ENCODE results near the gene HS3ST5.
"Not testable (repeated sequence)": the region's sequence is repeated elsewhere in the genome, so short reads cannot be mapped to it uniquely, and the experiment has no call there.

The HS3ST5 gene

DNA sequence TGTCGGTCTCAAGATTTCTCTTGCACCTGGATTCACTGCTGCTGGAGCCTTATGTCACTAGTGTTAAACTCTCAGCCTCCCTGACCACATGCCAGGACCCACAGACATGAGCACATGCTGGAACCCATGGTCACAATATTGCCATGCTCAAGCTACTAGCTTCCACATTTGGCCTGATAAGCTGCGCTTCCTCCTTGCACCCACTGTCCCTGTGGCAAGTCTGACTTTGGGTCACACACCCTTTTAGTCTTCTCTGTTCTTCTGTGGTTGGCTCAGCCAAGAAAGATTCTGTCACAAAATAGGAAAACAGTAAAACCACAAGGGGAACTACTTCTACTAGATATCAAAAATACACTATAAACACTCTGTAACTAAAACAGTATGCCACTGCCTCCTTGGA lies 303.0 kb downstream of the HS3ST5 start:
- FAIRE-seq: no peak

DNA sequence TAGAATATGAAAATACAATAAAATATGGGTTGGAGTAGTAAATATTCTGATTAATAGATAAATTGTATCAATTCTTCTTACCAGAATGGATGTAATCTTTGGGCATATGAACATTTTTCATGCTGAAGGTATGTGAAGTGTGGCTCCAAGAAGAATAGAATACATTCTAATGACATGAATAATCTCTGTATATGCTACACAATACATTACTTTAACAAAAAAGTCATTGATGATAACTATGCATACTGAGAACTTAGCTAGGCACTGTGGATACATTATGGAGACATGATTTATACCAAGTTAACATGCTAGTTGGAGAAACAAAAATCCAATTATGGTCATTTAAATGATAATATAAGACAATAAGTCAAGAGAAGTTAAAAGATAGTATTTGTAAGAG lies 309.2 kb downstream of the HS3ST5 start:
- no peak for FAIRE-seq

DNA sequence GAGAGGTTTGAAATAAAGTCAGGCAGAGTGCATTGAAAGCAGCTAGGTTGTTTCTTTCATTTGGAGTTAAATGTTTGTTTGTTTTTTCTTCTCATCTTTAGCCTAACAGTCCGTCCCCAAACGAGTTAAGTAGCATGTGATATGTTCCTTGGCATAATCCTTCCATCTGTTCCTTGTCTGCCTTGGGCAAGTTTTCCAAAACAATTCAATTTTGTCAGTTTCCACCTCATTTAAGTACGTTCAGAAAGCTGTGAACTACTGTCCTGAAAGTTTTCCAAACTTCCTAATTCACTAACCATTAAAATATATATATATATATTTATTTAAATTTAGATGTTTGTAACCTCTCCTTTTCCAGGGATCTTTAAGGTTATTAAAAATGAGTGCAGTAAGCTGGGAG lies 310.1 kb downstream of the HS3ST5 start:
- no peak for FAIRE-seq

DNA sequence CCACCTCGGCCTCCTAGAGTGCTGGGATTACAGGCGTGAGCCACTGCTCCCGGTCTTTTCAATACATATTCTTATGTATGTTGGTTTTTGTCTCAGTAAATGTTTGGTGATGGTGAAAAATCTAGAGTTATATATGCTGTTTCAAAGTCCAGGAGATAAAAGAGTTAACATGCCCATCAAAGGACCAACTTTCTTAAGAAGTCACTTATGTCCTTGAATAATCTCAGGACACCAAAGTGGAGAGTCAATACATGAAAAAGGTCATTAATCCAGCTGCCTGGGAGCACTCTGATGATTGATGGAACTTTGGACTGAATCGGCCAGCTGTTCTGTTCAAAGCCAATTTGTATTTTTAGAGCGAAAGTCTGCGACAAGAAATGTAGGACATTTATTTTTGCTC lies 312.1 kb downstream of the HS3ST5 start:
- no peak for FAIRE-seq

DNA sequence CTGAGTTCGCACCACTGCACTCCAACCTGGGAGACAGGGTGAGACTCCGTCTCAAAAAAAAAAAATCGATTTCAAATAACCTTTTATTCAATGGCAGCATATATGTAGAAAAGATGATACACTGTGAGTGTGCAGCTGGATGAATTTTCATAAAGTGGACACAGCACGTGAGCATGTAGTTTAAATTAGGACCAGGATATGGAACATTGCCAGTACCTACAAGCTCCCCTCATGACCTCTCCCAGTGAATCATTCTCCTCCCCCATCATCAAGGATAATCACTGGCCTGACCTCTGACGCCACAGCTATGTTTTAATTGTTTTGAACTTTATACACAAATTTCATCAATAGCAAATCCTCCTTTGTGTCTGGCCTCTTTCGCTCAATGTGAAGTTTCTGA lies 318.1 kb downstream of the HS3ST5 start:
- no peak for FAIRE-seq

DNA sequence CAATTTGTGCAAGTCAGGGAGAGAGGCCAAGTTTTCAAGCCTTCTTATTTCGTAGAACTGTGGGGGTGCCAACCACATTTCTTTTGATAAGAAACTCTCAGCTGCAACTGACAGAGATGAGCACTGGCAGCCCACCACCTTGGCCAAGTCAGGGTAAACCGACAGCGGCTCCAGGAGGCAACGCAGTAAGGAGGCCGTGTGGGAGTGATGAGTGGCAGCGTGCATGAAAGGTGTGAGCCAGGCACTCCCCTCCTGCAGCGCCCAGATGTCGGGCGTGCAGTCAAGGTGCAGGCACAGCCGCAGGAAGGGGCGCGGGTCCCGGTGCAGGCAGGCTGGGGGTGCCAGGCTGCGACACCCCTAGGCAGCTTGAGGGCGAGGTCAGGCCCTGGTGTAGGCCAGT lies 322.6 kb downstream of the HS3ST5 start:
- no peak for FAIRE-seq

DNA sequence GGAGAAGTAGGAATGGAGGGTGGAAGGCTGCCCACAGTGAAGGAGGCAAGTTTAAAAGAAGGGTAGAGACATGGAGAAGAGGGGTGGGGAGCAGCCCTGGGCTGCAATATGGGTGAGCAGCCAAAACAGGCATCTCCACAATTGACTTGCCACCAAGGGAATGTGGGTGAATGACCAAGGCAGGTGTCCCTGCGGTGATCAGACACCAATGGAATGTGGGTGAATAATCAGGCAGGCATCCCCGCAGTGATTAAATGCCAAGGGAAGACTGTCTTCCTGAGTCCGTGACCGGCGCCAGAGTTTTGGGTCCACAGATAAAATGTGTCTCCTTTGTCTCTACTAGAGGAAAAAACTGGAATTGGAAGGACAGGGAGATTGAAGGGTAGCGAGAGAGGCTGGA lies 325.7 kb downstream of the HS3ST5 start:
- not testable (repeated sequence) for FAIRE-seq

DNA sequence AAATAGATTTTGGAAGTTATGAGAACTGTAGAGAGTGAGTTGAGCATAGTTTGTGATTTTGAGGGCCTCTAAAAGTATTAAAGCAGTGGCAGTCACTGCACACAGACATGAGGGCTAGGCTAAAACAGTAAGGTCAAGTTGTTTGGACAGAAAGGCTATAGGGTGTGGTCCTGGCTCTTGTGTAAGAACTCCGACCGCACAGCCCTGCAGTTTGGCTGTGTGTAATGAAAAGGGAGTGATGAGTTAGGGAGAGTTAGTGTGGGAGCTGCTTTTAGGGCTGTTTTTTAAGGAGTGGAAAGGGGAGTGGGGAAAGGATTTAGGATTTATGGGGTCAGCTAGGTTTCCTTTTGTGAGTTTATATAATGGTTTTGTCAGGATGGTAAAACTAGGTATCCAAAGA lies 328.7 kb downstream of the HS3ST5 start:
- not testable (repeated sequence) for FAIRE-seq

DNA sequence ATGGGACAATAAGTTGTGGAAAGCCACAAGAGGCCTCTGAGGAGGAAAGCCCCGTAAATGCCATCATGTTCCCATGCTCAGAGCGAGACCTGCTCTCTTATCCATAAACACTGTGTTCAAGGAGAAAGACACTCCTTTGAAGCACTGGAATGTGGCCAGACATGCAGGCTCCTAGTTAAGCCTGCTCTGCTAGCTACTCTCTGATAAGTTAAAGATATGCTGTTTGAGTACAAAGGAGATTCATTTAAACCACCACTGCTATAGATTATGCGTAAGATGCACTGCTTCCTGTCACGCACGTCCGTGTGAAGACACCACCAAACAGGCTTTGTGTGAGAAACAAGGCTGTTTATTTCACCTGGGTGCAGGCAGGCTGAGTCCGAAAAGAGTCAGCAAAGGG lies 331.3 kb downstream of the HS3ST5 start:
- not testable (repeated sequence) for FAIRE-seq

DNA sequence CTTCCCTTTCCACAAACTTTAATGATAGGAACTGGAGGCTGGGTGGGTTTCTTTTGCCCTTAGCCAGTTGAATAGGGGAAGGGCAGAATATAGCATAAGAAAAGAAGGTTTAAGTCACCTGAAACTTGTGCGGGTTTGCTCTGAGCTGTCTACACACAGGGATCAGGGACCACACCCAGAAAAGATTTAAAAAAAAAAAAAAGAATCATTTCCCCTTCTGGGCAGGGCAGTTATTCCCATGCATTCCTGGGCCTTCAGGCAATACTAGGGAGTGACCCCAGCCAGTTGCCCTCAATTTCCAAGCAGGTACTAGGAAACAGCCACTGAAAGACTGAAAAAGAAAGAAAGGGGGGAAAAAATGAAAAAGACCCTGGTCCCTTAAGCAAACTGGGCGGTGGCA lies 332.3 kb downstream of the HS3ST5 start:
- FAIRE-seq: no peak

DNA sequence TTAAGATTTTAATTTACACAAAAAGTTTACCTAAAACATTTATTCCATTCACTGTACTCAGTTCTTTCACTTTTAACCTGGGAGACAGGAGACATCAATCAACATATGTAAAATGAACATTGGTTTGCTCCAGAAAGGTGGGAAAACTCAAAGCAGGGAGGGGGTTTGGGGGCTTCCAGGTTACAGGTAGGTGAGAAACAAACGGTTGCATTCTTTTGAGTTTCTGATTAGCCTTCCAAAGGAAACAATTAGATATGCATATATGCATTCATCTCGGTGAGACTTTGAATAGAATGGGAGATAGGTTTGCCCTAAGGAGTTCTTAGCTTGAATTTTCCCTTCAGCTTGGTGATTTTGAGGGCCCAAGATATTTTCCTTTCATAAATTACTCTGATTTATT lies 333.6 kb downstream of the HS3ST5 start:
- FAIRE-seq: no peak

DNA sequence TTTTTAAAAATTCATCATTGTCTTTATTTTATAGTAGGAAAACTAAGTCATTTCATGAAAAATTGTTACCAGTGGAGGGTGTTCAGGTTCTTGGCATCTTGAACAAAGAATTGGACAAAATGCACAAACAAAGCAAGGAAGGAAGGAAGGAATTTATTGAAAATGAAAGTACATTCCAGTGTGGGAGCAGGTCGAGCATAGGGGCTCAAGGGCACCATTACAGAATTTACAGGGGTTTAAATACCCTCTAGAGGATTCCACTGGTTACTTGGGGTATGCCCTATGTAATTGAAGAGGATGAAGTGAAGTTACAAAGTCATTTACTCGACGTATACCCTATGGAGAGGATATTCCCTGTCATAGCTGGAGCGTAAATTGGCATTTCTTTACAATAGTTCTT lies 334.5 kb downstream of the HS3ST5 start:
- no peak for FAIRE-seq

DNA sequence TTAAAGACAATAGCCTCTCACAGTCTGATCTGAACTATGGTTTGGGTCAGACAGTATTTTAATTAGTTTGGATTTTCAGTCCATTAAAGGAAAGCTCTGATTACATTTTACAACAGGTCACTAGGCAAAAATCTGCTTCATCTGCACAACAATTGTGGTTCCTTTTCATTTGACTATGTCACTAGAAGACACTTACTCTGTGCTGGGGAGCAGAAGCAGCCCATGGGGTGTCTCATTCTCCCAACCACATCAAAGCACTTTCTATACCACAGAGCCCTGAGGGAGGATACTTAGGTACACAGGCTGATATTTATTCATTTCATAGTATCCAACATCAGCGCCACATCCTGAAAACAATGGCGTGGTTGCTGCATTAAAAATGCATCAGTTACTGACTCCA lies 335.3 kb downstream of the HS3ST5 start:
- no peak for FAIRE-seq

Measured in TTC549 (cell line).